ENCODE results near the gene PSMC6.

DNA sequence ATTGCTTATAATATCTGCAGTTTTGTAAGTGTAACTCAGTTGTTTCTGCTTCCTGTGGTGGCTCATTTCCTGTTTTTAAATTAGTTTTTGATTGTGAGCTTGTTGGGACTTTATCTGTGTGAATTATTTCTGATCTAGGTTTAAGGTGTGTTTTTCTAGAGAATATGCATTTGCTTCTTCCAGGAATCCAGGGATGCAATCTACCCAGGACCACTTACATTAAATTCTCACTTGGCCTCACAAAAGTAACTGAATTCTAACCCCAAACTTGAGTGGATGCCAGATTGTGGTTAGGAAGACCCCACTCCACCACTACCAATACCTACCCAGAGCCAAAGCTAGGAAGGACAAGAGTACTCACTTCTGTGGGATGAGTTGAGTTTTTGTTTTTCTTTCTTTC, 34.9 kb downstream of the PSMC6 start:
- TF ChIP-seq, protein P1, sequence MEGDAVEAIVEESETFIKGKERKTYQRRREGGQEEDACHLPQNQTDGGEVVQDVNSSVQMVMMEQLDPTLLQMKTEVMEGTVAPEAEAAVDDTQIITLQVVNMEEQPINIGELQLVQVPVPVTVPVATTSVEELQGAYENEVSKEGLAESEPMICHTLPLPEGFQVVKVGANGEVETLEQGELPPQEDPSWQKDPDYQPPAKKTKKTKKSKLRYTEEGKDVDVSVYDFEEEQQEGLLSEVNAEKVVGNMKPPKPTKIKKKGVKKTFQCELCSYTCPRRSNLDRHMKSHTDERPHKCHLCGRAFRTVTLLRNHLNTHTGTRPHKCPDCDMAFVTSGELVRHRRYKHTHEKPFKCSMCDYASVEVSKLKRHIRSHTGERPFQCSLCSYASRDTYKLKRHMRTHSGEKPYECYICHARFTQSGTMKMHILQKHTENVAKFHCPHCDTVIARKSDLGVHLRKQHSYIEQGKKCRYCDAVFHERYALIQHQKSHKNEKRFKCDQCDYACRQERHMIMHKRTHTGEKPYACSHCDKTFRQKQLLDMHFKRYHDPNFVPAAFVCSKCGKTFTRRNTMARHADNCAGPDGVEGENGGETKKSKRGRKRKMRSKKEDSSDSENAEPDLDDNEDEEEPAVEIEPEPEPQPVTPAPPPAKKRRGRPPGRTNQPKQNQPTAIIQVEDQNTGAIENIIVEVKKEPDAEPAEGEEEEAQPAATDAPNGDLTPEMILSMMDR (IDR thresholded peaks at IDR 0.05), result no peak
- TF ChIP-seq POLR2A (IDR thresholded peaks at IDR 0.05) (no peak), POLR2AphosphoS5 (IDR thresholded peaks at IDR 0.05; ENCODE audit: insufficient read depth in 1 of 2, low read depth in 1 of 2) (no peak)
